GM21529 (cell line): ENCODE results near the gene WWP2.

ENCODE experiments used
- ATAC-seq: cut with Tn5 transposase; IDR thresholded peaks from one replicate; pipeline ENCODE4 v1.9.1; 2021; ENCODE audit not compliant: unreplicated experiment

Gene WWP2

GRCh38 chr16:69888005-69888590, 126.0 kb downstream of the WWP2 start:
- ATAC-seq, result no peak

DNA sequence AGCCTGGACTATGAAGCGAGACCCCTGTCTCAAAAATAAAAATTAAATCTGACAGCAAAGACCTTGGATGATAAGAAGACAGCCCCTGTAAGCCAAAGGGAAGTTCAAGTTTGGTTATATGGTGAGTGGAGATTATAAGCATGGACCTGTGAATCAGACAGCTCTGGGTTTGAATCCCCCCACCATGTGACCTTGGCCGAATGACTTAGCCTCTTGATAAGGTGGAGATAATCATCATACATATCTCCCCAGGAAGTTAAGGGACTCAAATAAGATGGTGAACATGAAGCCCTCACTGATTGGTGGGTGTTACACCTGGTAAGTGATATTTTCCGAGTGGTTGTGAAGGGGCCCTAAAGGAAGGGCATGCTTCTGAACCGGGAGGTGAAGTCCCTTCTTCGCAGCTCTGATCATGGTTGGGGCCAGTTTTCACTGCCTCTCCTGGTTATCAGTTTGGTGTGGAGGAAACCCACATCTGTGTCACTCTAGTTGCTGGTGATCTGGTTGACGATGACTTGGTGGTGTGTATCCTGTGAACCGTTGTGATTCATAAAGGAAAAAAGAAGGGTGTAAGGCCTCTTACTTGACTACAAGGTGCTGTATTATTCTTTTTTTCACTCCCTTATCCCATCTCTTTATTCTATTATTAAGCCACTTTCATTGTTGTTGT, 127.3 kb downstream of the WWP2 start:
- no peak for ATAC-seq

DNA sequence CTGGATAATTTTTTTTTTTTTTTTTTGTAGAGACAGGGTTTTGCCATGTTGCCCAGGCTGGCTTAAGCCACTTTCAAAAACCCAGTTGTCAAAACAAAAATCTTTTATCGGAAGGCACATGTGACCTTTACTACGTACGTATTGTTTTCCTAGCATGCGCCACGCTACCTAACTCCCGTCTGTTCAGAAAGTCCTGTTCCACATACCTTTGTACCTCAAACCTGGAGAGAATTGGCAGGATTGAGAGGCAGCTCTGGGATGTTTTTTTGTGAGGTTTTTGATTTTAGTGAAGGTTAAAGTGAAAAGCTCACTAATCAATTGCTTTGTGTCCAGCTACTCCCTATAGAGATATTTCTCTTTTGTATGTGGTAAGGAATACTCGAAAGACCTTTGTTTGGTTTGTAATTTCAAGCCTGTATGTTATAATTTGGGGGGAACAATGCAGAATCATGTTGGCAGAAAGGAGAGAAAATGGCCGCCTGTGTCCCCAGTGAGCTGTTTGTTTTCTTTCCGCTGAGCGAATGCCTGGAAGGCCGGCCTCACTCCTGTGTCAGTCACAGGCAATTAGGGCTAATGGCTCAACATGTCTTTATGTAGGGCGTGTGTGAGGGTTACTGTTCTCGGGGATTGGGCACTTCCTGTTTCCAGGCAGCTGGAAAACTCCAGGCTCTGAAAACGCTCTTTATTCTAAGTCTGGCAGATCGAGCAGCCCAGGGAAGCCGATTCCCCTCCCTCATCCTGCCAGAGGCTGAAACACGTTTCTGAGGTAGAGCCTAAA, 128.2 kb downstream of the WWP2 start:
- ATAC-seq, result no peak

DNA sequence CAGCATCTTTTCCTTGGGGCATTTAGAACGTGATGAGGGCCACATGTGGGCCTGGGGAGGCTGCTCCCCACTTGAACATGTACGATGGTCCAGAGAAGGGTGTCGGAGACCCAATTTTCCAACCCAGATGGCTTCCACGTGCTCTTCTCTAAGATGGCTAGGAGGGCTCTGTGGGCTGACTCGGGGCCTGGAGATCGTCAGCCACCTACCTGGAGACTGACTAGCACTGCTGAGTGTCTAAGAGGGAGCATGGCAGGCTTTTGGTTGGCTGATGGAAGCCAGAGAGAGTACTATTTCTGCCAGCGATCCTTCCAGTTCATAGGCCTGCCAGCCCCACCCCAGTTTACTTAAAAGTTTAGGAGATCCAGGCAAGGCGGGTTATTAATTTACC, 128.8 kb downstream of the WWP2 start:
- ATAC-seq, result no peak

- no peak for ATAC-seq
Measured at GRCh38 chr16:69892378-69892777, 130.2 kb downstream of the WWP2 start.

- no peak for ATAC-seq
Measured at GRCh38 chr16:69893106-69893505, 131.0 kb downstream of the WWP2 start.

- ATAC-seq, result no peak
Measured at GRCh38 chr16:69894676-69895075, 132.5 kb downstream of the WWP2 start.

- no peak for ATAC-seq
Measured at GRCh38 chr16:69903865-69904415, 141.8 kb downstream of the WWP2 start.

- ATAC-seq, result no peak
Measured at GRCh38 chr16:69904495-69905170, 142.5 kb downstream of the WWP2 start.

DNA sequence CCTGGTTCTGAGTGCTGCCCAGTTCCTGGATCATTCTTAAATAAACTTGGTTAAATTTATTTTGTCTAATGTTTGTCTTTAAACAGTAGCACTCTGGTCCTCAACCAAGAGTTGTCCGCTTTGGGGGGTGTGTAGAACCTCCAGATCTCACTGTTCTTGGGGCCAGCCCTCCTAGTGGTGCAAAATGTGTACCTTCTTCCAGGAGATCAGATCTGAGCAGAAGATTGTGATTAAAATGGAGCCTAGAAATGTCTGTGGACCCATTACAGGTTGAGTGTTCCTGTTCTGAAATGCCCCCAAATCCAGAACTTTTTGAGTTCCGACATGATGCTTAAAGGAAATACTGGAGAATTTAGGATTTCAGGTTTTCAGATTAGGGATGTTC, 143.0 kb downstream of the WWP2 start:
- ATAC-seq, result no peak

DNA sequence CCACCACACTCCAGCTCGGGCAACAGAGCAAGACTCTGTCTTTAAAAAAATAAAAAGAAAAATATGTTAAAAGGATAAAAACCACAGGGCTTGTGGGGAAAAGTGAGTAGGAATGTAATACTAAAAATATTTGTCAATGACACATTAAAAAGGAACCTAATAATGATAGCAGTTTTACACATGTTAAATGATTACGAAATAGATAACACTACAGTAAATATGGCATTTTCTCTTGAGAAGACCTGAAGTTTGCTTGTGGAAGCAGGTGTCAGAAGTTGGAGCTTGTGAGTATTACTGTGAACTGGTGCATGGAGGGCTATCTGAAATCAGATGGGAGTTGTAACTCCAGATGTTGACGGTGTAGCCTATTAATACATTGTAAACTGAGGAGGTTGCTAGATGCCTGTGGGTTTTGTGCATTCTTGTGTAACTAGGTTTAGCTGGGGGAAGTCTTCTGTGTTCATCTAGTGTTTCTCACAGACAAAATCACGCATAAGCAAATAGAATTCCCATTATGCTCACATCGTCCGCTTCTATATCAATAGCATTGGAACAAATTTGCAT, 144.8 kb downstream of the WWP2 start:
- ATAC-seq, result no peak

- no peak for ATAC-seq
Measured at GRCh38 chr16:69909043-69909442, 146.9 kb downstream of the WWP2 start.

DNA sequence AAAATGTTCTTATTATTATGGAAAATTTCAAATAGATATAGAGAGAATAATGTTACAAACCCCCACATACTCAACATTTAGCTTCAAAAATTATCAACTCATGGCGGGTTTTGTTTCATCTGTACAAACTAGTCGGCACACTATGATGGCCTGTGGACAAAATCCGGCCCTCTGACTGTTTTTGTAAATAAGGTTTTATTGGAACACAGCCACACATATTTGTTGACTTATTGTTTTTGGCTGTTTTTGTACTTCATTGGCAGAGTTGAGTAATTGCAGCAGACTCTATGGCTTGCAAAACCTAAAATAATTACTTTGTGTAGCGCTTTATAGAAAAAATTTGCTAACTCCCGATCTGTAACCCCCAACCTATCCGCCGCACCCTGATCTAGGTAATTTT, 147.6 kb downstream of the WWP2 start:
- no peak for ATAC-seq

DNA sequence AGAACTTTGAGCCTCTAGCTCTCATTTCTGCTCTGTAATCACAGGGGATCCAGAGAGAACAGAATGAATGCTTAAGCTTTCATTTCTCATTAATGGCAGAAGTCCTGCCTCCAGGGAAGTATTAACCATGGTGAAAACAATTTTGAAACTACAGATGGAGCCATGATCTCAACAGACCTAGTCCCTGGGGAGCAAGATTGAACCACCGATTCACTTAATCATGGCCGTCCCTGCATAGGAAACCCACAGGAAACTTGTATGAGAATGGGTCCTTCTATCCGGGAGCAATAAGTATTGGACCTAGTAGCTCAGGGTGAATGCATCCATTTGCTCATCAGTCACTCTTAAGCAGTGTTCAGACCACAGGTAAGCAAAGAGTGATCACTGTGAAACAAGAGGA, 148.8 kb downstream of the WWP2 start:
- ATAC-seq, result no peak

DNA sequence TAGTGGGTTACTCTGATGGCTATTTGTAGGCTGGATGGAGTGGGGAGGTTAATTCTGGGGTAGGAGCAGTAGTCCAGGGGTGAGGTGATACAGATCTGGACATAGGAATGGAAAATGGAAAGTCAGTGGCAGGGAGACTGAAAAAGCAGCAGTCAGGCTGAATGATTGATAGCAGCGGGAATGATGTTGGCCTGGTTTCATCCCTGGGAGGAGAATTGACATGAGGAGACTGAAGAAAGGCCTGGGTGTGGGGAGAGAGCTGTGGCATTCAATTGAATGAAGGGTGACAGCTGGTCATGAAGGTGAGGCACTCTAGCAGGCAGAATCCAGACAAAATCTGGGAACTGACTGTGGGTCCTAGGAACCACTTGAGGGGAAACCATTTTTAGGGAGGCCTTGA, 154.3 kb downstream of the WWP2 start:
- ATAC-seq, result no peak

GRCh38 chr16:69917311-69917710, 155.2 kb downstream of the WWP2 start:
- ATAC-seq, result no peak

DNA sequence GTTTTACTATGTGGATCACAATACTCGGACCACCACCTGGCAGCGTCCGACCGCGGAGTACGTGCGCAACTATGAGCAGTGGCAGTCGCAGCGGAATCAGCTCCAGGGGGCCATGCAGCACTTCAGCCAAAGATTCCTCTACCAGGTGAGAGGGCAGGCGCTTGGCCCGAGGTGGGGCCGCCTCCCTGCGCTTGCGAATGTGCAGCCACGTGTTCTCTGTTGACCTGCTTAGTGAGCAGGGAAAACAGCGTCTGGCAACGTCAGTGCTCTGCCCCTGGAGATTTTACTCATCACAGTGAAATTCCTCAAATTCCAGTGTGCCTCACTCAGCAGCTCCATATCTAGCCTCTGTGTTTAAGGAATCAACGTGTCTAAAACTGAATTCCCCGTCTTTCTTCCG, 155.6 kb downstream of the WWP2 start:
- no peak for ATAC-seq

DNA sequence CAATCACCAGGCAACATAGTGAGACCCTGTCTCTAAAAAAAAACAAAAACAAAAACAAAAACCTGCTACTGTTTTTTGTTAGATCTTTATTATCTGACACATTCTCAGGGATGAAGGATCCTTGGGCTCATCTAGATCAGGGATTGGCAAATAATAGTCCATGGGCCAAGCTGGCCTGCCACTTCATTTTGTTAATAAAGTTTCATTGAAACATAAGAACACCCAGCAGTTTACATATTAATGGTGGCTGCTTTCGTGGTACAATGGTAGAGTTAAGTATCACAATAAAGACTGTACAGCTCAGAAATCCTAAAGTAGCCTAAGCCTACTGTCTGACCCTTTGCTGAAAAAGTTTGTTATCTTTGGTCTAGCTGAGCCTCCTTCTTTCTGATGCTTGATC, 156.1 kb downstream of the WWP2 start:
- no peak for ATAC-seq

DNA sequence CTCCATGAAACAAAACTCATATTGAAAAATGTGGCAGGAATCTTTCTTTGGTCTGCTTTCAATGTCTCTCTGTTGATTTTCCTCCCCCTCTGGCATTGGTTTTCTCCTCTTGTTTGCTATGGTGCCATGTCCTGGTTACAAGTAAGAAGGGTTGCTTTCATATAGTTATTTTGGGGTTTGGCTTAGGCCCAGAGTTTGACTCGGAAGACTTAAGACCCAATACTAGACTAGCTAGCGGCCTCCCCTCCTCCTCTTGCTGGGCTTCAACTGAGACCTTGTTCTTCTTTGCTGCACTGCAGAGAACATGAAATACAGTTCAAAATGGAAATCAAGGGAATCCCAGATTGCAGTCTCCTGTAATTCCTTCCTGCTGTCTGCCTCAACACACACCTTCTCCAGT, 159.0 kb downstream of the WWP2 start:
- ATAC-seq, result no peak

DNA sequence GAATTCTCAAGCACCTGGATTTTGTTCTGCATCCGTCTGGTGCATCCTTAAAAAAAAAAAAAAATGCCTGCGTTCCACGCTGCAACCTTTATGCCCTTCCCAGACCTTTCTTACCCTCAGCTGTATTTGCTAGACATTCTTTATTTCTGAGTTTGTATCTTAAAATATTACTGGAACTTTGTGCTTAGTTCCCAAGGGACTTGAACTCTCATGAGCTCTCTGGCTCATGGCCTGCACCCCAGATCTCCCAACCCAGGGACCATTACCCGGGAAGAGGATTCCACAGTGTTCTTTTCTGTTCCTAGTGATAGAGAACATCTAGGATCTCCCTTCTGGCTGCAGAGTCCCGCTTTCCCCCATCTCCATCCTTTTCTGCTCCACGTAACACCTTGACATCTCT, 160.1 kb downstream of the WWP2 start:
- ATAC-seq, result no peak

- no peak for ATAC-seq
Measured at GRCh38 chr16:69924041-69924775, 162.1 kb downstream of the WWP2 start.
